GM21786 (cell line): ENCODE data around the gene XBP1.
"Not testable (repeated sequence)": the region's sequence is repeated elsewhere in the genome, so short reads cannot be mapped to it uniquely, and the experiment has no call there.

Source experiments
- ATAC-seq: cut with Tn5 transposase; IDR thresholded peaks from one replicate; pipeline ENCODE4 v1.9.1; 2021; ENCODE audit not compliant: unreplicated experiment

XBP1 gene

GRCh38 chr22:28793976-28794584, 6.3 kb downstream of the XBP1 start:
- no peak for ATAC-seq

- ATAC-seq: peak; percentile 30
Observed at GRCh38 chr22:28792491-28793383, 7.6 kb downstream of the XBP1 start.

GRCh38 chr22:28791841-28792490, 8.4 kb downstream of the XBP1 start:
- ATAC-seq: peak; percentile 62

GRCh38 chr22:28791124-28791523, 9.2 kb downstream of the XBP1 start:
- no peak for ATAC-seq

- ATAC-seq: no peak
Observed at GRCh38 chr22:28788601-28789000, 11.8 kb downstream of the XBP1 start.

GRCh38 chr22:28783786-28784671, 16.3 kb downstream of the XBP1 start:
- ATAC-seq: no peak

- ATAC-seq: no peak
Observed at GRCh38 chr22:28780296-28780695, 20.1 kb downstream of the XBP1 start.

- ATAC-seq: no peak
Observed at GRCh38 chr22:28779833-28780232, 20.5 kb downstream of the XBP1 start.

GRCh38 chr22:28774378-28774777, 26.0 kb downstream of the XBP1 start:
- ATAC-seq: no peak

GRCh38 chr22:28773461-28773867, 26.9 kb downstream of the XBP1 start:
- ATAC-seq: peak; percentile 11

- peak; percentile 84 for ATAC-seq
Observed at GRCh38 chr22:28772633-28773460, 27.5 kb downstream of the XBP1 start, which contains the start of gene CCDC117. TSS of gene CCDC117 (plus strand) at chr22:28772695. CDS start at chr22:28772850, 155 bp downstream.

- ATAC-seq: no peak
Observed at GRCh38 chr22:28771195-28771791, 29.1 kb downstream of the XBP1 start.

GRCh38 chr22:28769394-28770085, 30.8 kb downstream of the XBP1 start:
- ATAC-seq: no peak

- no peak for ATAC-seq
Observed at GRCh38 chr22:28768701-28769393, 31.5 kb downstream of the XBP1 start.

- no peak for ATAC-seq
Observed at GRCh38 chr22:28766628-28767027, 33.7 kb downstream of the XBP1 start.

- ATAC-seq: not testable (repeated sequence)
Observed at GRCh38 chr22:28762000-28762399, 38.4 kb downstream of the XBP1 start.

- ATAC-seq: no peak
Observed at GRCh38 chr22:28761449-28761755, 39.0 kb downstream of the XBP1 start.

- peak; percentile 4 for ATAC-seq
Observed at GRCh38 chr22:28759861-28760560, 40.4 kb downstream of the XBP1 start.
